ENCODE data around the gene ZNF783.

ZNF783 gene

GRCh38 chr7:149310113-149310836, 48.3 kb downstream of the ZNF783 start:
- H3K4me1 ChIP-seq (ENCODE audit: low read length) = no peaks in the 10 kb centered on the region
- no peak overlapping the region for H3K4me2 ChIP-seq (ENCODE audit: low read depth, low read length)
- no peak overlapping the region for H3K9ac ChIP-seq (ENCODE audit: low read length)
- H2AFZ ChIP-seq (ENCODE audit: low read length) = 0 out of 2 replicates have a peak overlapping the region, but pooled peaks have one; percentile 29
- no peaks in the 10 kb centered on the region for H4K20me1 ChIP-seq (ENCODE audit: insufficient read depth, low read length)
- no peaks in the 10 kb centered on the region for H3K9me3 ChIP-seq (replicated peaks; ENCODE audit: insufficient read depth, low read length)
- H3K27me3 ChIP-seq (replicated peaks; ENCODE audit: insufficient read depth, low read length) = no peaks in the 10 kb centered on the region
- no peaks in the 10 kb centered on the region for H3K36me3 ChIP-seq (replicated peaks; ENCODE audit: insufficient read depth, low read length)
- no peak overlapping the region for H3K4me3 ChIP-seq (ENCODE audit: low read length)
- no peak overlapping the region for H3K27ac ChIP-seq (ENCODE audit: low read length)
- no peaks in the 10 kb centered on the region for H3K9me2 ChIP-seq (replicated peaks; ENCODE audit: insufficient read depth, low read length)
- DNase-seq = peak; percentile 56
- H3F3A ChIP-seq (ENCODE audit: insufficient read depth, low read length) = no peaks in the 10 kb centered on the region
- TF ChIP-seq EZH2 (optimal IDR thresholded peaks at IDR 0.05; ENCODE audit: low read depth, low read length) (no peak), EZH2phosphoT487 (IDR thresholded peaks at IDR 0.05; ENCODE audit: low read length) (no peak), CTCF (IDR thresholded peaks at IDR 0.05; ENCODE audit: low read length) (peak; percentile 85)
- H3K79me2 ChIP-seq (ENCODE audit: low read length) = no peaks in the 10 kb centered on the region

- Histone ChIP-seq H3K4me1 (ENCODE audit: low read length) (no peaks in the 10 kb centered on the region), H3K9me2 (replicated peaks; ENCODE audit: insufficient read depth, low read length) (no peaks in the 10 kb centered on the region), H3K36me3 (replicated peaks; ENCODE audit: insufficient read depth, low read length) (no peaks in the 10 kb centered on the region), H3K27me3 (replicated peaks; ENCODE audit: insufficient read depth, low read length) (no peaks in the 10 kb centered on the region), H3K9me3 (replicated peaks; ENCODE audit: insufficient read depth, low read length) (no peaks in the 10 kb centered on the region), H3F3A (ENCODE audit: insufficient read depth, low read length) (no peaks in the 10 kb centered on the region), H2AFZ (ENCODE audit: low read length) (no peak overlapping the region), H4K20me1 (ENCODE audit: insufficient read depth, low read length) (no peaks in the 10 kb centered on the region), H3K79me2 (ENCODE audit: low read length) (no peaks in the 10 kb centered on the region), H3K27ac (ENCODE audit: low read length) (no peak overlapping the region), H3K9ac (ENCODE audit: low read length) (no peak overlapping the region), H3K4me3 (ENCODE audit: low read length) (no peak overlapping the region), H3K4me2 (ENCODE audit: low read depth, low read length) (no peak overlapping the region)
- no peak for DNase-seq
- no peak for TF ChIP-seq EZH2 (optimal IDR thresholded peaks at IDR 0.05; ENCODE audit: low read depth, low read length)
- no peak for TF ChIP-seq CTCF (IDR thresholded peaks at IDR 0.05; ENCODE audit: low read length)
- no peak for TF ChIP-seq EZH2phosphoT487 (IDR thresholded peaks at IDR 0.05; ENCODE audit: low read length)
Observed at GRCh38 chr7:149310990-149311573, 49.1 kb downstream of the ZNF783 start.

DNA sequence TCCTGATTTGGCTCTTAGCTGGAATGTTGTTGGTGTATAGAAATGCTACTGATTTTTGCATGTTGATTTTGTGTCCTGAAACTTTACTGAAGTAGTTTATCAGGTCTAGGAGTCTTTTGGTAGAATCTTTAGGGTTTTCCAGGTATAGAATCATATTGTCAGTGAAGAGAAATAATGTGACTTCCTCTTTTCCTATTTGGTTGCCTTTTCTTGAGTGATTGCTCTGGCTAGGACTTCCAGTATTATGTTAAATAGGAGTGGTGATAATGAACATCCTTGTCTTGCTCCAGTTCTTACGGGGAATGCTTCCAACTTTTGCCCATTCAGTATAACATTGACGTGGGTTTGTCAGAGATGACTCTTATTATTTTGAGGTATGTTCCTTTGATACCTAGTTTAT, 52.0 kb downstream of the ZNF783 start:
- H3K4me3 ChIP-seq (ENCODE audit: low read length) = no peak overlapping the region
- no peak overlapping the region for H3K27ac ChIP-seq (ENCODE audit: low read length)
- no peaks in the 10 kb centered on the region for H3K36me3 ChIP-seq (replicated peaks; ENCODE audit: insufficient read depth, low read length)
- no peak overlapping the region for H3K9ac ChIP-seq (ENCODE audit: low read length)
- H3K9me2 ChIP-seq (replicated peaks; ENCODE audit: insufficient read depth, low read length) = no peaks in the 10 kb centered on the region
- no peak overlapping the region for H3K4me2 ChIP-seq (ENCODE audit: low read depth, low read length)
- H3K79me2 ChIP-seq (ENCODE audit: low read length) = no peaks in the 10 kb centered on the region
- H3K4me1 ChIP-seq (ENCODE audit: low read length) = no peaks in the 10 kb centered on the region
- H2AFZ ChIP-seq (ENCODE audit: low read length) = no peak overlapping the region
- no peaks in the 10 kb centered on the region for H3K27me3 ChIP-seq (replicated peaks; ENCODE audit: insufficient read depth, low read length)
- TF ChIP-seq EZH2phosphoT487 (IDR thresholded peaks at IDR 0.05; ENCODE audit: low read length) = no peak
- no peak for TF ChIP-seq EZH2 (optimal IDR thresholded peaks at IDR 0.05; ENCODE audit: low read depth, low read length)
- no peak for TF ChIP-seq CTCF (IDR thresholded peaks at IDR 0.05; ENCODE audit: low read length)
- H3K9me3 ChIP-seq (replicated peaks; ENCODE audit: insufficient read depth, low read length) = no peaks in the 10 kb centered on the region
- no peaks in the 10 kb centered on the region for H3F3A ChIP-seq (ENCODE audit: insufficient read depth, low read length)
- no peaks in the 10 kb centered on the region for H4K20me1 ChIP-seq (ENCODE audit: insufficient read depth, low read length)
- no peak for DNase-seq
